Fibroblast of lung (primary cell): ENCODE measurements around the gene FKTN.

ENCODE experiments used
- CTCF ChIP-seq, 2 donors: IDR thresholded peaks in 1 of 2; conservative IDR thresholded peaks in 1 of 2; 1 replicate in 1 of 2; 2 replicates in 1 of 2; pipeline ENCODE4 v1.5.1; 2011 to 2012; ENCODE audit warnings: low read length in 2 of 2, control low read depth in 1 of 2, inconsistent platforms in 1 of 2, low read depth in 1 of 2, mild to moderate bottlenecking in 1 of 2
- EZH2 ChIP-seq: IDR thresholded peaks from 2 replicates; pipeline ENCODE4 v1.5.1; 2012; ENCODE audit warnings: low read length, control low read depth, mild to moderate bottlenecking; ENCODE audit errors: missing control alignments

GRCh38 chr9:105633411-105633810 lies 75.5 kb downstream of the FKTN start:
- TF ChIP-seq EZH2 (no peak), CTCF (conservative IDR thresholded peaks at IDR 0.05 in 1 of 2, IDR thresholded peaks at IDR 0.05 in 1 of 2; ENCODE audit: low read depth in 1 of 2, low read length in 2 of 2) (no peak)
